HG03558 (cell line): ENCODE data around the gene BPIFB3.

Source experiments
- ATAC-seq: cut with Tn5 transposase; IDR thresholded peaks from one replicate; pipeline ENCODE4 v1.9.1; 2021; ENCODE audit warnings: moderate number of reproducible peaks; ENCODE audit not compliant: unreplicated experiment; ENCODE audit errors: extremely low read depth

BPIFB3 gene, protein sequence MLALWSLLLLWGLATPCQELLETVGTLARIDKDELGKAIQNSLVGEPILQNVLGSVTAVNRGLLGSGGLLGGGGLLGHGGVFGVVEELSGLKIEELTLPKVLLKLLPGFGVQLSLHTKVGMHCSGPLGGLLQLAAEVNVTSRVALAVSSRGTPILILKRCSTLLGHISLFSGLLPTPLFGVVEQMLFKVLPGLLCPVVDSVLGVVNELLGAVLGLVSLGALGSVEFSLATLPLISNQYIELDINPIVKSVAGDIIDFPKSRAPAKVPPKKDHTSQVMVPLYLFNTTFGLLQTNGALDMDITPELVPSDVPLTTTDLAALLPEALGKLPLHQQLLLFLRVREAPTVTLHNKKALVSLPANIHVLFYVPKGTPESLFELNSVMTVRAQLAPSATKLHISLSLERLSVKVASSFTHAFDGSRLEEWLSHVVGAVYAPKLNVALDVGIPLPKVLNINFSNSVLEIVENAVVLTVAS

DNA sequence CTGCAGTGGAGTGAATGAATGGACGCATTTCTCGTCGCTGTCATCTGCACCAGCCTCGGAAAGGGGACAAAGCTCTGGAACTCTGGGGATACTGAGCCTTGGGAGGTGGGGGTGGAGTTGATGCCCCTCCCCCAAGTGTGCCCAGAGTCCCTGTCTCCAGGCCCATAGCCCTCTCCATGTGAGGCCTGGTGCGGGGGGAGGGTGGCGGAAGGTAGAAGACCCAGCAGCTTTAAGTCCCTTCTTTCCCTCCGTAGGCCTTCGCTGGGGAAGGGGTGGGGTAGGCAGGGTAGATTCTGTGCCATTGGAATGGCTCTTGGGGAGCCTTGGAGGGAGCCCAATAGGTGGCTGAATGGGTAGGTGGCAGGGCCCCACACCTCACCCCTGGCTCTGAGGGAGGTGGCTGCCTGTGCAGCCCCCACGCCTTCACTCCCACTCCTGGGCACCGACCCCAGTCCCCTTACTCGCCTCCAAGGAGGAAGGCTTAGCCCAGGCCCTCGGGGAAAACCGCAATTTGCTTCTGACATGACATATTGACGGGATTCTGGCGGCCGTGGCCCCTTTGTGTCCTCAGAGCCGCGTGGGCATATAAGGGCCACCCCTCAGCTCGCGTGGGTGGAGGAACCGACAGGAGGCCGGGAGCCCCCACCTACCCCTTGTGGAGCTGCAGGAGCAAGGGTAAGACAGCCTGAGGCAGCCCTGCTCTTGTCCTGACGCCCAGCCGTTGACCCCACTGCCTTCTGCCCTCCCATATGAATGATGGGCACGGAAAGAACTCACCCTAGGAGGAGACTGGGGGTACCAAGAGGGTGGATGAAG, at the start of gene BPIFB3:
Gene BPIFB3 (plus strand): TSS at position 613 of the 816 bp plus-strand sequence. CDS start 1,533 bp downstream, outside the sequence.
- ATAC-seq, result no peak

DNA sequence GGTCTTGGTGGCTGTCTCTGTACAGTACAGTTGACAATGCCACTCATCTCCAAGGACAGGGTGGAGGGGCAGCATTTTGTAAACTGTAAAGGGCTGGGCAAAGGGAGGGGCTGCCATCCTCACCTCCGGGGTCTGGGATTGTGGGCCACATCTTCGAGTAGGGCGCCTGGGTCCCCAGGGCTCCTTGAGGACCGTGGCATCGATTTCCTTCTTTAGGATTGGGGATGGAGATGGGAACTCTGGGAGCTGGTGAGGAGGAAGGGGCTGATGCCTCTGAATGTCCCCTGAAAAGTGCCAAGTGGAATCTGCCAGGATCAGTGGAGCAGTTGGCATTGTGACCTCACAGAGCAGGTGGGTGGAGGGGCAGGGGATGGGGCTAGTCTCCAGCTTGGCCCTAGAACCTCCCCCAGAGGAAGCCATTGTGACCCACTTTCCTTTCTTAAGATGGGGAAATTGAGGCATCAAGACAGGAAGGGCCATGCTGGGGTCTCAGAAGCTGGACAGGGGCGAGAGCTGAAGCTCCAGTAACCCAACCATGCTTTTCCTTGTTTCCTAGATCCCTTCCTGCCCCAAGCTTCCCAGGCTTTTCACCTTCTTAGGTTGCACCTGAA, 49.5 kb upstream of the BPIFB3 start, which contains the start of gene SUN5:
Gene SUN5 (minus strand): TSS at position 293 of the 611 bp plus-strand sequence. CDS start 93 bp downstream, at position 200.
- no peak for ATAC-seq

DNA sequence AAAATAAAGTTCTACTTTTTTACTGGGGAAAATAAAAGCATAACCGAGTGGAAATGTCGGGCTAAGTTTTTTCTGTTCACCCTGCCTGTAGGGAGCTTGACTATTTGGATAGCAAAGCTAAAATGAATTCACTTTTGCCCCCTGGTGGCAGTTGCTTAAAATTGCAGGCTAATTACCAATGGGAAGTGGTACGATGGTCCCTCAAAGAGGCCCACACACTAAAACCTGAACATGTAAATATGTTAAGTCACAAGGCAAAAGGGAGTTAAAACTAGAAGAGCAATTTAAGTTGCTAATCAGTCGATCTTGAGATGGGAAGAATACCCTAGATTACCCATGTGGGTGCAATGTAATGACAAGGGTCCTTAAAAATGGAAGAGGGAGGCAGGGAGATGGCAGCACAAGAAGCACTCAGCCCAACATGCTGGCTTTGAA, 48.6 kb upstream of the BPIFB3 start:
- ATAC-seq, result no peak

DNA sequence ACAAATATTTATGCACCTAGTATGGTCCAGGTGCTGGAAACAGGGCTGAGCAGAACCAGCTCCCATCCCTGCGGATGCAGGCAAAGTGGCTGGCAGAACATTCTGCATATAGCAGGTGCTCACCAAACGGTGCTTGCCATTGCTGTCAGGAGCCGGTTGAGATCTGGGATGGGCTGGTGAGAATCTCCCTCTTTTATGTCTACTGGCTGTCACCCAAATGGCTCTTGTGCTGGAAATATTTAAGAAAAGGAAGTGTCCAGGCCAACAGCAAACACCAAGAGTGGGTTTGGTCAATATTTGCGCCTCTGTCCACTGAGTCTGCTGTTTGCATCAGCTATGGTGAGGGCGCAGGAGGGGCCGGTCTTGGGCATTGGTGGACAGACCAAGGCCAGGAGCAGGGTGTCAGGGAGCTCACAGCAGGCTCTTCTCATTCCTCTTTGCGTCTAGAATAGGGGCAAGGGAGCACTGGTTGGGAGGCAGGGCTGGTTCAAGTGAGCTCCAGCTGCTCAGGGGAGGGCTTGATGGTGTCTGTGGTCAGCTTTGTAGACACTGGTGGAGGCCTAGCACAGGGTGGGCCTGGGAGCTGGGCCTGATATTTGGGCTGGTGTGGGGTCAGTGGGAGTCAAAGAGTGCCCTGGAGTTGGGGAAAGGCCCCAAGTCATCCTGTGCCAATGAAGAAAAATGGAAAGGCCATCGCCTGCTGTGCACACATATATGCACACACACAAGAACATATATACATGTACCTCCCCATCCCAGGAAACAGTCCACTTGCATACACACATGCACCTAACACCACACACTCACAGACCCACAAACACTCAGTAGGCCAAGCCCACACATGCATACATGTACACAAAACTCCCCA, 47.6 kb upstream of the BPIFB3 start:
- no peak for ATAC-seq

DNA sequence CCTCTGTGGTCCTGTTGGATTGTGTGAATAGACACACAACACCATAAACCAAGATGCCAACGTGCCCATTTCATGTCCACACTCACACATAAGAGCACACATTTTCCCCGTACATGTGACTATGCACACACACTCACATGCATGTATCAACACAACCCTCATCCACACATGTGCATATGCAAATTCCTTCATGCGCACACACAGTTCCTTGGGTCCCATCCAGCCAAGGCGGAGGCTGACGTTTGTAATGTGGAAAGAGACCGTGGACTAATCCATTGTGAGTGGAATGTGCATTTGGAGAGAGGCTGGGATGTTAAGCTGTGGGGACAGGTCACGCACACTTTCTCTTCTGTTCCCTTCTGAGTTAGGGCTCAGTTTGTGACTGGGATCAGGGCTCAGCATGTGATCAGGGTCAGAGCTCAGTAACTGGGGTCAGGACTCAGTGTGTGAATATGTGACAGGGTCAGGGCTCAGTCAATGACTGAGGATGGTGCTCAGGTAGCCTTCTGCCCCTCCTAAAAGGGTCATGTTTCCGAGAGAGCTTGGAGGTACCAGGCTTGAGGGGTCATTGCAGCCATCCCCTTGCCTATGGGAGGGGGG, 46.8 kb upstream of the BPIFB3 start:
- ATAC-seq, result no peak

DNA sequence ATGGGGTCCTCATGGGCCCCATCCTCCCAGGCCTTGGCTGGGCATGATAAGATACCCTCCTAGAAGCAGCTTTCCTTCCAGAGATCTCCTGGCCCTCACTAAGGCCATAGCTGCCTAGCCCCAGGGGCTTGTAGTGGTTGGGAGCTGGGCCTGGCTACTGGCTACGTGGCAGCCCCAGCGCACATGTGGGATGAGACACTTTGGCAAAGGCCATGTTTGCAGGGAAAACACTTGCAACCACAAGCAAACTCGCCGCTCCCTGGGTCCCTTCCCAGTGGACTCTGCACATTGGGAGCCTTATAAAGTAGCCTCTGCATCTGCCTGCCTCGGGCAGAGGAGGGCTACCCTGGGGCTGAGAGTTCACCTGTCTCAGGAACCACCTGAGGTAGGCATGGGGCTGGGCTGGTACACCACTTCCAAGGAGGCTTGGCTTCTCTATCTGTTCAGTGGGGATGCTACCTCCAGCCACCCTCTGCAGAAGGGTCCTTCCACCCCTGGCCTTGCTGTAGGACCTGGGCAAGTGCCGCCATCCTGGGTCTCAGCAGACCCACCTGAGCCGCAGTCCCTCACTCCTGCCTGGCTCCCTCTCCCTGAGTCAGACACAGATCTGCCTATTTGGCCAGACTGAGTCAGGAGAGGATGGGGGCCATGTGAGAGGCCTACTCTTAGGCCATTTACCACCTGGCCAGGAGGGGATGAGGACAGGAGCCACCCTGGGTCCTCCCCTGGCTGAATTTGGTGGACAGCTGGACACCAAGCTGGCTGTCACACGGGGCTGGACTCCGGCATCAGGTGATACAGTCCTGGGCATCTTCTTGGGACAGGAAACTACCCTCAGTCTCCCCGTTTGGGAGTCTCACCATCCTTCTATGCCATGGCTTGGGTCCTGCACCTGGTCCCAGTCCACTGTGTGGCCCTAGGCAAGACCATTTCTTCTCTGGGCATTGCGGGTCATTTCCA, 46.0 kb upstream of the BPIFB3 start, which contains the start of gene BPIFB2:
Gene BPIFB2 (plus strand): TSS at position 329 of the 960 bp plus-strand sequence. CDS start 871 bp downstream, outside the sequence.
- no peak for ATAC-seq

DNA sequence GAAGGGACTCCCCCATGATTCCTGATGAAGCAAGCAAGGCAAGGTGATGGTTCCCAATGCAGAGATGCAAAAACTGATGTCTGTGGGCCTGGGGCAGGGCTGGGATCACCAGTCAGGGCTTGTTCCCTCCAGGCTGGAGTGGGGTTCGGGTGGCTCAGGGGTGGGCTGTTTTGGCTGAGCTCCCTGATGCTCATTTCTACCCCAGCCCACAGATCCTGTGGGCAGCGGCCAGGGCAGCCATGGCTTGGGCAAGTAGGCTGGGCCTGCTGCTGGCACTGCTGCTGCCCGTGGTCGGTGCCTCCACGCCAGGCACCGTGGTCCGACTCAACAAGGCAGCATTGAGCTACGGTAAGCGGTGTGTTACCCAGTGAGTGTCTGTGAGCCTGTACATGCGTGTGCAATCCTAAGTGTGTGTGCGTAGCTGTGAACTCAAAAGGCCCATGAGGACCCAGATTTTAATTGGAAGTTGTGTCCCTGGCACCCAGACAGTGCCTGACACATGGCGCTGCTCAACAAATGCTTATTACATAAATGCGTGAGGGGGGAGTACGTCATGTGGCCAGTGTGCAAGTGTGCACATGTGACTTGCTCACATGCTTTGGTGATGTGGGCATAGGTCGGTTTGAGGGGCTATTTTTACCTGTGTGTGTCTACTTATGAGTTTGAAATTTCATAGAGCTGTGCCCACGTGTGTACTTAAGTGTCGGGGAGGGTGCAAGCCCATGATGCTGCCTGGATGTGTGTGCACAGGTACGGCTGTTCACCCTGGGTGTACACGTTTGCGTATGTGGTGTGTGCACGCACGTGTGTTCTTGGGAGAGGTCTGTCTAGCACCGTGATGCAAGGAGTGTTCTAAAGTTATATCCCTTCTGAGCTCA, 45.1 kb upstream of the BPIFB3 start:
- ATAC-seq, result no peak

DNA sequence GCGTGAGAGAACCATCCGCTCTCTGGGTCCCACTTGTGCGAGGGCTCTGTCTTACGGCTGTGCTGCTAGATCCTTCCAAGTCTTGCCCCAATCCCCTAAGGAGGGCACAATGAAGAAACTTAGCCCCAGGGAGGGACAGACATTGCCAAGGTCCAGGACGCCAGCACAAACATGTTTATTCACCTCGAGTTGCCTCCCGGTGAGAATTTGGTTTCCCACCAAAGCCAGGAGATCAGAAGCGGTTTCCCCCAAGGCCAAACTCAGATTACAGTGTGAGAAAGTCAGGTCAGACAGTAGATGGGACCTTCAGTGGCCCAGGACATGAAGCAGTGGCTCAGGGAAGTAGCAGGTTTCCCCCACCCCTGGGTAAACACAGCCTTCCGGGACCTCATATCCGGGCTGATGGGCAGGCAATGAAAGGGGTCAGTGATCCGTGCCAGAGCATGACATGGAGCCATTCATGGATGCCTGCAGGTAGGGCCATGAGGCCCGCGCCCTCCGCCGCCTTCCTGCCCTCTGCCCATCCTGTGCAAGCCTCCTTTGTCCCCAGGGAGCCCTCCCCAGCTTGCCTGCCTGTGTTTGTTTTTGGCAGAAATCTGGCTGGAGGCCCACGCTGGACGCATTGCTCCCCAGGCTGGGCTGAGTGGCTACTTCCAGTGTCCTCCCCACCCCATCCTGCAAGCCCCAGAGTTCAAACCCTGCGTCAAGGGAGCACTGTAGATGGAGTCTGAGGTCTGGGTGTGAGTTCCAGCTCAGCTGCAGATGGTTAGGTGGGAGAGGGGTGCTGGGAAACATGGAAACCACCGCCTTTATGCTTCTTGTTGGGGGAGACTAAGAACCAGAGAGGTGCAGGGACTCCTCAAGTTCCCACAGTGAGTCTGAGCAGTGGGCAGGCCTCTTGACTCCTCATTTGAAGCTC, 44.2 kb upstream of the BPIFB3 start:
- no peak for ATAC-seq

DNA sequence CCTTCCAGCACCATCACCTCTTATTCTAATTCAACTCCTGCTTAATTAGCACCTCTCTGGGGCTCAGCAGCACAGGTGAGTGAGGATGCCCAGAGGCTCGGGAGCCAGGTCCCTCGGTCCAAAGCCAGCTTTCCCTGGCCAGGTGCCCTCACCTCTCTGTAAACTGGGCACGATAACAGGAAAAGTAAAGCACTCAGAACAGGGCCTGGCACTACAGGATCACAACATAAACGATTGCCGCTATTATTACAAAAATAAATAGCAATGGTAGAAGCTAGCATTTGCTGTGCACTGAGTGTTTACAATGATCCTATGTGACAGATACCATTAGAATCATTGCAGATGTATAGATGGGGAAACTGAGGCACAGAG, 43.6 kb upstream of the BPIFB3 start:
- ATAC-seq, result no peak

DNA sequence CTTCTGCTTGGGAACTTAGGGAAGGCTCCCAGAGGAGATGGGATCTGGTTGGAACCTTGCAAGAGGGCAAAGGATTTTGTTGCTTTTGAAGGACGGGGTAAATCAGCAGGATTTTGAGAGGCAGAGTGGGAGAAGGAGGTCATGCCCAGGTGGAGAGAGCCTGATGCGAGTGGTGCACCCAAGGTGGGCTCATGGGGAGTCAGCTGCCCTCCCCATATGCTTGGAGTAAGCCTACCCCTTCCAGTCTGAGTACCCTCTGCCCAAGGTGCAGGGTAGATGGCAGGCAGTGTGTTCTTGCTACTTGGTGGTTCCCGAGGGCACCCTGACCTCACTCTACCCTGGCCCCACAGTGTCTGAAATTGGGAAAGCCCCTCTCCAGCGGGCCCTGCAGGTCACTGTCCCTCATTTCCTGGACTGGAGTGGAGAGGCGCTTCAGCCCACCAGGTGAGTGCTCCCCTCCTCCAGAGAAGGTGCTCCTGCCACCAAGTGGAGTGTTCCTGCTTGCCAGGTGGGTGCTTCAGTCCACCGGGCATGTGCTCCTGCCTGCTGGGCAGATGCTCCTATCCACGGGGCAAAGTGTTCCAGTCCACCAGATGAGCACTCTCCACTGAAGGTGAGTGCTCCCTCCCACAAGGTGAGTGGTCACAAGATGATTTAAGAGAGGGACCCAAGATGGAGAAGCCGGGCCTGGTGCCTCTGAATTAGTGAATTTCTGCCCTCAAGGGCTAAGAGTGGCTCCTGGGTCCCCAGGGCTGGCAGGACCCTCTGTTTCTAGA, 42.8 kb upstream of the BPIFB3 start:
- ATAC-seq, result no peak

DNA sequence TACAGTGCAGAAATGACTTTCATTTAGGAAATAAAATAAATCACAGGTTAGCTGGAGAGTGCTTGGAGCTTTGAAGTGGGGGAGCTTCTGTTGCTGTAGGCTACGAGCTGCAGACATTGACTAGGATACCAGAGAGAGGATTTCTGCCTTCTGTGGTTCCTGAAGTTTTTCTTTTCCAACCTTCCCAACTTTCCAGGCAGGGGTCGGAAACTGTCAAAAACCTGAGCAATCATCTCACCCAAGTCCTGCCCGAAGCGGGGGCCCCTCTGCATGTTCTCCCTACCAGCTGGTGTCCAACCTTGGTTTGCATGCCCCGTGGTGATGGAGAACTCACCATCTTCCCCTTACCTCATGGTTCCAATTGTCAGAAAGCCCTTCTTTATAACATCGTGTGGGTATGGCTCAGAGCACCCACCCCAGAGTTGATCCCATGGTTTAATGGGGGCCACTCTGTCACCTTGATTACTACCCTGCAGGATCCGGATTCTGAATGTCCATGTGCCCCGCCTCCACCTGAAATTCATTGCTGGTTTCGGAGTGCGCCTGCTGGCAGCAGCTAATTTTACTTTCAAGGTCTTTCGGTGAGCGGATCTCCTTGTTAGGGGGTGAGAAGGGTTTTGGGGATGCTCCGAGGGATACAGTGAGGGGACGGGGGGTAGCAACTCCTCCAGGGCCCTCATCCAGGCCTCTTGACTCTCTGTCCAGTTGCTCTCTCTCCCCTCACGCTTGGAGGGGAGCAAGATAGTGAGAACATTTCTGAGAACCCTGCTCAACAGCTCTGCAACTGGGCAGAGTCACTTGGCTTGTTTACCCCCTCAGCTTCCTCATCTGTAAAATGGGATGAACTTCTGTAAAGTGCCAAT, 41.1 kb upstream of the BPIFB3 start:
- ATAC-seq, result no peak

DNA sequence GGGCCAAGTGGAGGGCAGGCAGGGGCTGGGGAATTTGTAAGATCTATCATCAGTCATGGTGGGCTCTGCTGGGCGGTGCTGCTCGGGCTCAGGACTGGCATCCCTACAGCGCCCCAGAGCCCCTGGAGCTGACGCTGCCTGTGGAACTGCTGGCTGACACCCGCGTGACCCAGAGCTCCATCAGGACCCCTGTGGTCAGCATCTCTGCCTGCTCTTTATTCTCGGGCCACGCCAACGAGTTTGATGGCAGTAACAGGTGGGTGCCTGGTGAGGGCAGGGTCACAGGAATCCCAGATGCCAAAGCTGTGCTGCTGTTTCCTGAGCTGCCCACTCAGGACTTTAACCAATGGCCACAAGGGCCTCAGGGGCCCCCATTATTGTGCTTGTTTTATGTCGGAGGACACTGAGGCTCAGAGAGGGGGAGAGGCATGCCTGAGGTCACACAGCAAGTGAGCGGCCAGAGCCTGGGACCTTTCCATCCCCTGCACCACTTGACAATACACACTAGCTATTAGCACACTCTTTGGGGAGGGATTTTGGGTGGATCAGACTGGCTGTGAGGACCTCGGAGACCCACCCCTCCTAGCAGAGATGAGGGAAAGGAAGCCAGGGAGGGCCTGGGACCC, 39.9 kb upstream of the BPIFB3 start:
- no peak for ATAC-seq

DNA sequence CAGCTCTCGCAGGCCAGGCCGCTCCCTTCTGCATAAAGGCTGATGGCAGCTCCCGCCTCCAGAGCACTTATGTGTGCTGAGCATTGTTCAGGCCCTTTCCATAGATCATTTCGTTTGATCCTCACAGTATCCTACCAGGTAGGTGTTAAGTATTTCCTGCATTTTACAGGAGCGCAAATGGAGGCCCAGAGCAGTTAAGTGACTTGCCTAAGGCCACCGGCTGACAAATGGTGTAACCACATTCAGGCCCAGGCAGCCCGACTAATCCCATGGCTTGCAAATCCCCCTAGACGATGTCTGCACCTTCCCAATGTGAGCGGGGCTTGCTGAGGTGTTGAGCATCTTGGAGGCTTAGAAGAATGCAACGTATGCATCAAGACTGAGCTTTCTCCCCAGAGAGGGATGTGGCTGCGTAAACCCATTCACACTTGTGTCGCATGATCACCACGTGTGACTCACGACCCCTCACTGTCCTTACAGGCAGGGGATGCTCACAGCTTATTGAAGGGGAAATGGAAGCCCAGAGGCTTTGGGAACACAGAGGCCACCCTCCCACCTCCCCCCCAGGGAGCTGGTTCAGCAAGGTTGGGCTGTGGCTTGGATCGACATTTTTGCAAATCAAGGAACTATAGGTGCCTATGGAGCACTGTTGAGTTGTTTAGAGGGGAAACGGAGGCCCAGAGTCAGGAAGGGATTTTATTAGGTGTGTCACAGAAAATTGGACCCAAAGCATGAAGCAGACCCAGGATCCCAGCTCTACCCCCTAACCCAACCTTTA, 39.2 kb upstream of the BPIFB3 start:
- ATAC-seq, result no peak
